Fibroblast of pulmonary artery (primary cell): ENCODE data around the gene KRTAP10-2.
"Not testable (repeated sequence)": the region's sequence is repeated elsewhere in the genome, so short reads cannot be mapped to it uniquely, and the experiment has no call there.

ENCODE experiments used
- DNase-seq: peaks from one replicate; pipeline ENCODE4 v3.0.0-alpha.2; 2010; ENCODE audit warnings: low read depth
- H3K4me3 ChIP-seq: replicated peaks from 2 replicates; pipeline ENCODE4 v1.5.1; 2011; ENCODE audit warnings: low read depth, mild to moderate bottlenecking, control low read depth, low read length, moderate library complexity
- CTCF ChIP-seq: IDR thresholded peaks from 2 replicates; pipeline ENCODE4 v1.5.1; 2011; ENCODE audit warnings: mild to moderate bottlenecking, control low read depth, low read length, inconsistent platforms; ENCODE audit errors: missing control alignments

KRTAP10-2 gene

DNA sequence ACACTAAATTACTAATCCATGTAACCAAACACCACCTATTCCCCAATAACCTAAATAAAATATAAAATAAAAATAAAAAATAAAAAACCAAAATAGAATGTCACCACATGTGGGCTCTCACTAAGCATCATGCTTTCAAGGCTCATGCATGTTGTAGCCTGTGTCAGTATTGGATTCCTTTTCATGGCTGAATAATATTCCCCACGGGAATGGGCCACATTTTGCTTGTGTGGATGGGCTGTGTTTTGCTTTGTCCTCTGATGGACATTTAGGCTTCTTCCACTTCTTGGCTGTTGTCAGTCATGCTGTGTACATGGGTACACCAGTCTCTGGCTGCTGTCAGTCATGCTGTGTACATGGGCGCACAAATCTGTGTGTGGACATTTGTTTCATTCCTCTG lies 37.8 kb upstream of the KRTAP10-2 start:
- DNase-seq, result no peak
- TF ChIP-seq CTCF, result no peak
- no peak overlapping the region for H3K4me3 ChIP-seq

DNA sequence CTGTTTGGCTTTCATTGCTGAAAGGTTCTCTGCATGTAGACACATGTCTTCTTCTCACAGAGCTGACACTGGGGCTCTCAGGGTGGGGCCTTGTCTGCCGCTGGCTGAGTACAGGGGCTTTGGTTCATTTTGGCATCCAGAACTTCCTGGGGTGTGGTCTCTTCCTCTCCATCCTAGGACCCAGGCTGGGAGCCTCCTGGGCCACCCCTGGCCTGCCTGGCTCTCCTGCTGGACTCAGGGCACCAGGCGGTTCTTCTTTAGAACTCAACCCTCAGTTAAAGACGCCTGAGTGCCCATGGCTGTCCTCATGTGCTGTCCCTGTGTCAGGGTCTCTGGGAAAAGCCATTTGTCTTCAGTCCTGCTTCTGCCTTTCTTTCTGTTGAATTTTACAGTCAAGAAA lies 34.6 kb upstream of the KRTAP10-2 start:
- DNase-seq, result no peak
- no peak for TF ChIP-seq CTCF
- no peak overlapping the region for H3K4me3 ChIP-seq

DNA sequence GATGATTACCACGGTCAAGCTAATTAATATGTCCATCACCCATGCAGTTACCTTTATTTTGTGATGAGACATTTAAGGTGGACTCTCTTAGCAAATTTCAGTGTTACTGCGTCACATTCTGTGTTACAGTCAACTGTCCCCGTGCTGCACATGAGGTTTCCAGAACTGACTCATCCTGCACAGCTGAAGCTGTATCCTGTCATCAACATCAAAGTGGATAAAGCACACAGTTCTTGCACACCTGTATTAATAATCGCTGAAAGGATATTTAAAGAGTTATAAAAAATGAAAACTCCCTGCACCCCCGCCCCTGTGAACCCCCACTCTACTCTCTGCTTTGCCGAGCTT lies 32.5 kb upstream of the KRTAP10-2 start:
- no peak for TF ChIP-seq CTCF
- no peak for DNase-seq
- no peak overlapping the region for H3K4me3 ChIP-seq

DNA sequence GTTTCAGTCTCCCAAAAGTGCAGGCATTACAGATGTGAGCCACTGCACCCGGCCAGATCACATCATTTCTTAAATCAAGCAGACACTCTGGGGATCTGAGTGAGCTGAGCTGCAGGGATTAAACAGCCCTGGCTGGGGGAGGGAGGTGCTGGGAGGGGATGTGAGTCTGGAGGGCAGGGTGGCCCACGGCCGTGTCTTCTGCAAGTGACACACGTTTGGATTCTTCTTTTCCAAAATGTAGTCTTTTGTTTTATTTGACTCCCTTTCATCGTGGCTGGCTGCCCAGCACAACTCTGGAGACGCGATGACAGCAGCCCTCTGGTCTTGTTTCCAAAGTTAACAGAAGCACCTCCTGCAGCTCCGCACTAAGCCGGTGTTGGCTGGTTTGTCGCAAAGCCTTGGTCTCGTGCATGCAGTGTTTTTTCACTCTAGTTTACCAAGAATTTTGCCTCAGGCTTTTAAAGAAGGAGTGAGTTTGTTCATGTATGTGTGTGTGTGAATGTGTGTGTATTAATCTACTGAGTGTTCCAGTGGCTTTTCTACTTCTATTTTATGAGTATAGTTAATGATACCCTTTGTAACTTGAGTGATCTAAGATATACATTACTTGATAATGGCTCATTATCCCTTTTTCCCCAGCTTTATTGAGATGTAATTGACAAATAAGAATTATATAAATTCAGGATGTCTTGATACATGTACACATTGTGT lies 31.9 kb upstream of the KRTAP10-2 start:
- no peak overlapping the region for H3K4me3 ChIP-seq
- no peak for TF ChIP-seq CTCF
- DNase-seq, result no peak

DNA sequence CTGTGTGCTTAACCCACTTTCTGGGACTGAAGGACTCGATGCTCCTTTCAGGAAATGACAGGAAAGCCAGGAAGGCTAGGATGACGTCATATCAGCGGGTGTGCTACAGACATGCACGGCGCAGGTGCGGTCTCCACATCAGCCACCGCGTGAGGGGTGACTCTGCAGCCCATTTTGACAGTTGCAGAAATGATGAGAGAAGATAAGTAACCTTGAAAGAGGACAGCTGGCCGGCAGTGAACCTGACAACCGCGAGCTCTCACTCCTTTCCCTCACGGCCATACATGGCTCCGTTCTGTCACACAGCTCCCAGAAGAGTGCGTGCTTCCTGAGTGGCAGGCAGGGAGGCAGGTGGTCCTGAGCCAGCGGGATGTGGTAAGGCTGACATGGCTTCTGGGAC lies 30.8 kb upstream of the KRTAP10-2 start:
- TF ChIP-seq CTCF, result no peak
- no peak for DNase-seq

GRCh38 chr21:44581158-44581557 lies 29.9 kb upstream of the KRTAP10-2 start:
- no peak for DNase-seq
- no peak overlapping the region for H3K4me3 ChIP-seq
- TF ChIP-seq CTCF, result no peak

More for the DNA sequence above, 30.8 kb upstream of the KRTAP10-2 start:
- H3K4me3 ChIP-seq, result no peak overlapping the region

GRCh38 chr21:44580231-44580821 lies 29.0 kb upstream of the KRTAP10-2 start, which contains the start of gene KRTAP10-5:
TSS of gene KRTAP10-5 (minus strand) at chr21:44580604. CDS start at chr21:44580578, 26 bp downstream.
- not testable (repeated sequence) for H3K4me3 ChIP-seq, DNase-seq
